HepG2 (cell line): ENCODE results near the gene SLCO4A1. TPM values are rescaled to one million over a fixed set of nuclear protein-coding genes. Genes with fewer than 3 reads are reported as not detected.

Source experiments
- ATAC-seq: fragments of 200-7000 bp; cut with Tn5 transposase; 3 replicates; pipeline ENCODE4 v1.9.1; 2020; ENCODE audit warnings: mild to moderate bottlenecking, moderate library complexity
- BruUV-seq: library from RNA; stranded (reverse); fragments of 400-500 nt; replicated peaks from 2 replicates; lab custom pipeline; 2021; lab: Mats Ljungman, UMichigan
- CTCF ChIA-PET: fragments of 300-600 bp; formaldehyde crosslinking; extraction: SDS; loops from one replicate; lab custom pipeline; 2021; ENCODE audit warnings: low total read pairs, inconsistent platforms, low intra/inter-chr PET ratio; lab: Yijun Ruan, JAX
- POLR2A ChIA-PET: fragments of 350-600 bp; sonication (Branson Sonifier 250); formaldehyde crosslinking; loops from one replicate; lab custom pipeline; 2020; ENCODE audit warnings: antibody characterized with exemption, inconsistent platforms; lab: Yijun Ruan, JAX
- DNase-seq: peaks from one replicate; pipeline ENCODE4 v3.0.0-alpha.2; 2015; ENCODE audit warnings: low spot score
- FAIRE-seq: peaks from 3 replicates; lab custom pipeline; 2011; peaks lifted over from hg19 to GRCh38; lab: Jason Lieb, UNC
- H2AFZ ChIP-seq: one replicate; pipeline ENCODE4 v1.6.1; 2011; ENCODE audit warnings: low read length, inconsistent platforms
- H3K27ac ChIP-seq: fragments of 300-600 bp; 3 replicates; pipeline ENCODE4 v1.8.0; 2011; ENCODE audit warnings: mixed run types, mild to moderate bottlenecking, mixed read lengths, low read length, inconsistent platforms; ENCODE audit not compliant: insufficient read depth; ENCODE audit errors: extremely low read length
- H3K27me3 ChIP-seq, 2 experiments: fragments of 200-600 bp in 1 of 2; 2 replicates in 1 of 2; 3 replicates in 1 of 2; pipeline versions ENCODE4 v1.6.0 to v1.8.0; 2011; ENCODE audit warnings: low read length in 2 of 2, mild to moderate bottlenecking in 2 of 2, moderate library complexity in 2 of 2, inconsistent platforms in 1 of 2; ENCODE audit not compliant: insufficient read depth in 2 of 2, control insufficient read depth in 1 of 2
- H3K36me3 ChIP-seq, 2 experiments: fragments of 200-600 bp in 1 of 2; replicated peaks in 1 of 2; 2 replicates in 1 of 2; 3 replicates in 1 of 2; pipeline versions ENCODE4 v1.5.1 to v1.8.0; 2011; ENCODE audit warnings: low read length in 2 of 2, inconsistent platforms in 1 of 2; ENCODE audit not compliant: insufficient read depth in 2 of 2, control insufficient read depth in 1 of 2
- H3K4me1 ChIP-seq: 2 replicates; pipeline ENCODE4 v1.5.1; 2012; ENCODE audit warnings: low read length, inconsistent platforms; ENCODE audit not compliant: insufficient read depth
- H3K4me2 ChIP-seq: 2 replicates; pipeline ENCODE4 v1.6.0; 2011; ENCODE audit warnings: low read depth, low read length, inconsistent platforms
- H3K4me3 ChIP-seq, 3 experiments: fragments of 200-600 bp in 1 of 3; sonication (generic), shearing (Covaris generic) in 1 of 3; replicated peaks in 1 of 3; 2 replicates each; pipeline ENCODE4 v1.5.1; 2011 to 2016; ENCODE audit warnings: low read length in 3 of 3, inconsistent platforms in 2 of 3, low read depth in 2 of 3, mild to moderate bottlenecking in 2 of 3, control low read depth in 1 of 3, mixed read lengths in 1 of 3; ENCODE audit not compliant: insufficient read depth in 1 of 3
- H3K79me2 ChIP-seq: one replicate; pipeline ENCODE4 v1.6.1; 2011; ENCODE audit warnings: low read length, inconsistent platforms; ENCODE audit not compliant: insufficient read depth
- H3K9ac ChIP-seq: 2 replicates; pipeline ENCODE4 v1.6.0; 2011; ENCODE audit warnings: mild to moderate bottlenecking, low read depth, low read length, inconsistent platforms; ENCODE audit not compliant: insufficient read depth
- H3K9me3 ChIP-seq: 2 replicates; pipeline ENCODE4 v1.5.1; 2012; ENCODE audit warnings: mild to moderate bottlenecking, low read length
- H4K20me1 ChIP-seq: 2 replicates; pipeline ENCODE4 v1.6.0; 2011; ENCODE audit warnings: inconsistent platforms, mild to moderate bottlenecking, low read length, moderate library complexity; ENCODE audit not compliant: insufficient read depth
- ARID5B ChIP-seq: IDR thresholded peaks from 2 replicates; pipeline ENCODE4 v1.4.0; 2020; ENCODE audit warnings: mild to moderate bottlenecking, missing genetic modification reagents
- ATF4 ChIP-seq, 2 experiments: fragments of 450-650 bp in 1 of 2; sonication (generic) in 1 of 2; formaldehyde crosslinking; IDR thresholded peaks; 2 replicates each; pipeline versions ENCODE4 v1.5.0 to v1.8.0; 2020 to 2022; ENCODE audit warnings: mild to moderate bottlenecking in 1 of 2, missing genetic modification reagents in 1 of 2
- FOXJ3 ChIP-seq: sonication (generic); formaldehyde crosslinking; IDR thresholded peaks from 2 replicates; pipeline ENCODE4 v1.4.0; 2020; ENCODE audit warnings: missing genetic modification reagents, mild to moderate bottlenecking, borderline replicate concordance
- SIN3A ChIP-seq: IDR thresholded peaks from 2 replicates; pipeline ENCODE4 v1.6.1; 2011; ENCODE audit warnings: low read depth, mild to moderate bottlenecking, control low read depth, low read length, borderline replicate concordance
- SP5 ChIP-seq: IDR thresholded peaks from 2 replicates; pipeline ENCODE4 v1.6.1; 2016; ENCODE audit warnings: low read depth, borderline replicate concordance
- ZNF142 ChIP-seq: sonication (generic); formaldehyde crosslinking; IDR thresholded peaks from 2 replicates; pipeline ENCODE4 v1.4.0; 2020; ENCODE audit warnings: missing genetic modification reagents
- ZNF225 ChIP-seq: sonication (generic); formaldehyde crosslinking; IDR thresholded peaks from 2 replicates; pipeline ENCODE4 v1.4.0; 2020; ENCODE audit warnings: mild to moderate bottlenecking, missing genetic modification reagents
- ZNF335 ChIP-seq: sonication (generic); formaldehyde crosslinking; IDR thresholded peaks from 2 replicates; pipeline ENCODE4 v1.4.0; 2020; ENCODE audit warnings: missing genetic modification reagents
- ZNF629 ChIP-seq: sonication (generic); formaldehyde crosslinking; conservative IDR thresholded peaks from 2 replicates; pipeline ENCODE4 v1.5.0; 2020; ENCODE audit warnings: missing genetic modification reagents
- ZNF770 ChIP-seq: sonication (generic); formaldehyde crosslinking; IDR thresholded peaks from 2 replicates; pipeline ENCODE4 v1.5.0; 2020; ENCODE audit warnings: mild to moderate bottlenecking, missing genetic modification reagents
- WGBS: methylation state at CpG from one replicate; pipeline ENCODE4 v1.1.6; 2017; ENCODE audit warnings: low lambda C conversion rate; 5-methylcytosine and 5-hydroxymethylcytosine counted together
- in situ Hi-C: cut with HindIII; loops from 2 replicates; pipeline ENCODE4 v1.10.0; 2017; ENCODE audit warnings: low pct_unique_long_range_greater_than_20kb; ENCODE audit not compliant: extremely low pct_ligation_motif_present
- intact Hi-C: fragments of 100-400 bp; cut with micrococcal nuclease; formaldehyde crosslinking; loops from one replicate; pipeline ENCODE4 v1.10.0; 2022; ENCODE audit not compliant: unreplicated experiment
- polyA plus RNA-seq, 8 experiments: library from polyadenylated mRNA; depleted of rRNA in 3 of 8; stranded (reverse) in 7 of 8; unstranded in 1 of 8; fragments of >200 nt; fragmentation: Illumina TruSeq in 4 of 8; extraction: Trizol in 4 of 8; gene quantifications; 2 replicates each; pipeline versions ENCODE4 v1.2.1 to v1.2.3, GENCODE V29; 2011 to 2016; ENCODE audit warnings: low read depth in 4 of 8, missing spikeins in 1 of 8, mixed read lengths in 1 of 8; ENCODE audit not compliant: insufficient read depth in 1 of 8
- total RNA-seq, 5 experiments: library from RNA; depleted of rRNA; stranded (reverse); fragments of >200 nt; fragmentation: Illumina TruSeq; extraction: Trizol; gene quantifications; 2 replicates each; pipeline ENCODE4 v1.2.3, GENCODE V29; 2016; ENCODE audit warnings: low read depth in 1 of 5

The SLCO4A1 gene
- total and polyA plus RNA-seq, 2 of the 13 experiments (the other 11 are each of a cell fraction or from before 2014, with no cell fraction given), result 55.5 to 112 TPM

GRCh38 chr20:62639765-62640164 is 2.5 kb upstream of the SLCO4A1 start:
- DNase-seq (peak; percentile 51), FAIRE-seq (peak; percentile 95), ATAC-seq (peak; percentile 7)
- Histone ChIP-seq H3K4me2 (peak overlapping the region; percentile 62), H3K4me1 (peaks cover 90% of the 10 kb centered on the region), H4K20me1 (0 out of 2 replicates have a peak, but pooled peaks cover 2% of the 10 kb centered on the region), H3K9ac (no peak overlapping the region; the same call in 1 of the 2 replicates), H3K27ac (no peak overlapping the region), H3K27me3 (peaks cover 20 to 36% of the 10 kb centered on the region in 2 experiments), H3K79me2 (peaks cover 22% of the 10 kb centered on the region), H3K9me3 (no peaks in the 10 kb centered on the region), H3K4me3 (peak overlapping the region in 1 of 3 experiments; percentile 55; a peak in 1 of 6 replicates), H3K36me3 (no peaks in the 10 kb centered on the region; a peak in 1 of 5 replicates), H2AFZ (no peak overlapping the region)
- in situ Hi-C loops, result no loop called here
- WGBS, result 2% methylated on average over 9 of the region's 9 CpGs
- POLR2A ChIA-PET, result interaction anchor here (0.8 to 3.7 kb wide), 9 partner anchors 10 to 271 kb away, joined by 3 to 20 read pairs (median 4); no protein-coding TSS in a partner anchor
- BruUV-seq, result no TSS peak
- CTCF ChIA-PET, result no interaction called here
- intact Hi-C loops, result loop anchor here (1.0 kb wide), 1 partner anchor 15 kb away; no protein-coding TSS in a partner anchor
- TF ChIP-seq ATF4 (CRISPR knock-in tag; IDR thresholded peaks at IDR 0.05), result peak in 1 of 2 experiments; percentile 52; a peak in 2 of 4 replicates
- peak; percentile 83 for TF ChIP-seq SP5 (CRISPR knock-in tag)
- TF ChIP-seq SIN3A, result peak; percentile 77; the same call in 1 of the 2 replicates
- peak; percentile 94 for TF ChIP-seq ARID5B
- TF ChIP-seq ZNF142 (CRISPR knock-in tag), result 0 out of 2 replicates have a peak, but pooled peaks have one; percentile 40
- 0 out of 2 replicates have a peak, but pooled peaks have one; percentile 15 for TF ChIP-seq ZNF629 (CRISPR knock-in tag)
- peak; percentile 74; the same call in 1 of the 2 replicates for TF ChIP-seq FOXJ3 (CRISPR knock-in tag)
- no peak for TF ChIP-seq ZNF225 (CRISPR knock-in tag)
- TF ChIP-seq ZNF770 (CRISPR knock-in tag), result no peak
- no peak for TF ChIP-seq ZNF335 (CRISPR knock-in tag)
